WTC11 (cell line): Measurements from ENCODE around the gene ABCD4. TPM values are rescaled to one million over a fixed set of nuclear protein-coding genes. Genes with fewer than 3 reads are reported as not detected.
A peak's percentile ranks its signal among the peaks of the same experiment; 100 is the strongest.

Experiments
- ATAC-seq: fragments of 200-7000 bp; cut with Tn5 transposase; 2 replicates; pipeline ENCODE4 v1.10.0; 2021; ENCODE audit warnings: mild to moderate bottlenecking, moderate library complexity
- CTCF ChIA-PET: fragments of 300-600 bp; sonication (Branson Sonifier 250); formaldehyde crosslinking; loops from one replicate; lab custom pipeline; 2021; ENCODE audit warnings: antibody characterized with exemption; lab: Charles Lee
- POLR2A ChIA-PET: fragments of 350-600 bp; sonication (Branson Sonifier 250); formaldehyde crosslinking; loops from one replicate; lab custom pipeline; 2021; ENCODE audit warnings: antibody characterized with exemption; lab: Charles Lee
- DNase-seq: peaks from one replicate; pipeline ENCODE4 v3.0.0; 2021; ENCODE audit warnings: low spot score
- H3K27ac Mint-ChIP-seq: 2 replicates; pipeline ENCODE4 v1.8.0; 2021; ENCODE audit warnings: mixed read lengths
- H3K27me3 Mint-ChIP-seq: 2 replicates; pipeline ENCODE4 v1.8.0; 2021; ENCODE audit warnings: low read depth, mild to moderate bottlenecking, moderate library complexity, mixed read lengths
- H3K36me3 Mint-ChIP-seq: 2 replicates; pipeline ENCODE4 v1.8.0; 2021; ENCODE audit warnings: mixed read lengths
- H3K4me1 Mint-ChIP-seq: 2 replicates; pipeline ENCODE4 v1.8.0; 2022; ENCODE audit warnings: mixed read lengths
- H3K4me3 Mint-ChIP-seq: 2 replicates; pipeline ENCODE4 v1.8.0; 2021; ENCODE audit warnings: mild to moderate bottlenecking, moderate library complexity, mixed read lengths
- H3K9me3 Mint-ChIP-seq: 2 replicates; pipeline ENCODE4 v1.8.0; 2021; ENCODE audit warnings: mixed read lengths
- FOXJ3 ChIP-seq: sonication (generic); formaldehyde crosslinking; IDR thresholded peaks from 2 replicates; pipeline ENCODE4 v1.9.0; 2021; ENCODE audit warnings: missing genetic modification reagents, mild to moderate bottlenecking, borderline replicate concordance
- FOXK1 ChIP-seq: sonication (generic); formaldehyde crosslinking; IDR thresholded peaks from 2 replicates; pipeline ENCODE4 v1.8.0; 2022; ENCODE audit warnings: mild to moderate bottlenecking, moderate library complexity, missing genetic modification reagents
- HMGA2 ChIP-seq: fragments of 250-450 bp; sonication (Bioruptor Pico); IDR thresholded peaks from 2 replicates; pipeline ENCODE4 v1.4.0; 2021; ENCODE audit warnings: mild to moderate bottlenecking, moderate library complexity
- JAZF1 ChIP-seq: fragments of 250-450 bp; sonication (Bioruptor Pico); IDR thresholded peaks from 2 replicates; pipeline ENCODE4 v1.9.0; 2021; ENCODE audit warnings: moderate library complexity, mild to moderate bottlenecking, inconsistent platforms
- MYBL2 ChIP-seq: sonication (generic); formaldehyde crosslinking; IDR thresholded peaks from 2 replicates; pipeline ENCODE4 v1.8.1; 2023; ENCODE audit warnings: mild to moderate bottlenecking, moderate library complexity, missing genetic modification reagents
- NFATC4 ChIP-seq: fragments of 250-450 bp; sonication (Bioruptor Pico); IDR thresholded peaks from 2 replicates; pipeline ENCODE4 v1.9.0; 2021; ENCODE audit warnings: mild to moderate bottlenecking
- NFYB ChIP-seq: sonication (generic); formaldehyde crosslinking; conservative IDR thresholded peaks from 2 replicates; pipeline ENCODE4 v1.8.0; 2022; ENCODE audit warnings: low read depth, missing genetic modification reagents
- NR3C1 ChIP-seq: sonication (generic); formaldehyde crosslinking; conservative IDR thresholded peaks from 2 replicates; pipeline ENCODE4 v1.8.1; 2023; ENCODE audit warnings: low read depth, mild to moderate bottlenecking, missing genetic modification reagents
- RORB ChIP-seq: fragments of 250-450 bp; sonication (Bioruptor Pico); IDR thresholded peaks from 2 replicates; pipeline ENCODE4 v1.9.0; 2021; ENCODE audit warnings: mild to moderate bottlenecking
- SMAD3 ChIP-seq: sonication (generic); formaldehyde crosslinking; IDR thresholded peaks from 2 replicates; pipeline ENCODE4 v1.8.0; 2022; ENCODE audit warnings: missing genetic modification reagents, mild to moderate bottlenecking, borderline replicate concordance
- SP1 ChIP-seq: sonication (generic); formaldehyde crosslinking; conservative IDR thresholded peaks from 2 replicates; pipeline ENCODE4 v1.8.1; 2022; ENCODE audit warnings: missing genetic modification reagents
- TEAD4 ChIP-seq: sonication (generic); formaldehyde crosslinking; IDR thresholded peaks from 2 replicates; pipeline ENCODE4 v1.8.0; 2022; ENCODE audit warnings: mild to moderate bottlenecking, missing genetic modification reagents
- ZNF219 ChIP-seq: sonication (generic); formaldehyde crosslinking; IDR thresholded peaks from 2 replicates; pipeline ENCODE4 v1.8.0; 2023; ENCODE audit warnings: missing genetic modification reagents, mild to moderate bottlenecking, borderline replicate concordance
- ZNF232 ChIP-seq: sonication (generic); formaldehyde crosslinking; IDR thresholded peaks from 2 replicates; pipeline ENCODE4 v1.8.0; 2022; ENCODE audit warnings: mild to moderate bottlenecking, missing genetic modification reagents
- ZNF423 ChIP-seq: fragments of 250-450 bp; sonication (Bioruptor Pico); IDR thresholded peaks from 2 replicates; pipeline ENCODE4 v2.1.2; 2022; ENCODE audit warnings: mild to moderate bottlenecking, moderate library complexity
- total RNA-seq: library from RNA; stranded (reverse); gene quantifications from 3 replicates; pipeline ENCODE4 v1.2.3, GENCODE V29; 2021
- TF ChIP-seq, protein P1 (sequence below): sonication (generic); formaldehyde crosslinking; conservative IDR thresholded peaks from 2 replicates; pipeline ENCODE4 v1.8.1; 2023; ENCODE audit warnings: mild to moderate bottlenecking, low read depth, missing genetic modification reagents, moderate library complexity
- TF ChIP-seq, protein P2 (sequence below): sonication (generic); formaldehyde crosslinking; IDR thresholded peaks from 2 replicates; pipeline ENCODE4 v1.8.1; 2023; ENCODE audit warnings: mild to moderate bottlenecking, missing genetic modification reagents, moderate library complexity
- TF ChIP-seq, protein P3 (sequence below): sonication (generic); formaldehyde crosslinking; conservative IDR thresholded peaks from 2 replicates; pipeline ENCODE4 v1.8.1; 2022; ENCODE audit warnings: mild to moderate bottlenecking, missing genetic modification reagents
- TF ChIP-seq, protein P4 (sequence below): sonication (generic); formaldehyde crosslinking; IDR thresholded peaks from 2 replicates; pipeline ENCODE4 v1.8.0; 2023; ENCODE audit warnings: mild to moderate bottlenecking, missing genetic modification reagents
- TF ChIP-seq, protein P5 (sequence below): fragments of 250-450 bp; sonication (Bioruptor Pico); IDR thresholded peaks from 2 replicates; pipeline ENCODE4 v1.9.0; 2021; ENCODE audit warnings: mild to moderate bottlenecking, borderline replicate concordance
- TF ChIP-seq, protein P6 (sequence below): fragments of 250-450 bp; sonication (Bioruptor Pico); IDR thresholded peaks from 2 replicates; pipeline ENCODE4 v1.9.0; 2021; ENCODE audit warnings: mild to moderate bottlenecking
- TF ChIP-seq, protein P7 (sequence below): fragments of 250-450 bp; sonication (Bioruptor Pico); IDR thresholded peaks from 2 replicates; pipeline ENCODE4 v2.1.2; 2022; ENCODE audit warnings: mild to moderate bottlenecking, moderate library complexity

Gene ABCD4
- total RNA-seq, 1 experiment from 2014 or later, result 90.2 TPM

DNA sequence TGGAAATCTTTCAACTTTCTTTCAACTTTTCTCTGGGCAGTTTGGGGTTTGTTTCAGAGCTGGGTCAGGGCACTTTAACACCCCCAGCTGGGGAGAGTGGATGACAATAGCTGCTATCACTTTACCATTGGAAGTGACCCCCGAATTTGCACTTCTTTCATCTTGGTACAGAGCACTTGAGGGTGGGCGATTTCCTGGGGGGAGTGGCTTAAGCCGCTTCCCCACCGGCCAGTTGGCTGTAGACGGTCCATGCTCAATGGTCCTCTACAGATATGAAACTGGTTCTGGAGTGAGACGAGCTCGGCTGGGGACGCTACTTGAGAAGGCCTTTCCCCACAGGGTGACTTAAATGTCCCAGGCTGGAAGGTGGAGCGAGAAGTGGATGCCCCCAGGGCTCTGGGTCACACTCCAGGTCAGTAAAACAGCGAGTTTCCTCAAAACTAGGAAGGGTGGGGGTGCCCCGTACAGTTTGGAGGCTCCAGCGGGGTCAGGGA is 45.6 kb upstream of the ABCD4 start, which contains the start of gene VRTN:
Gene VRTN (plus strand): TSS at position 231 of the 494 bp plus-strand sequence. CDS start 8,313 bp downstream, outside the sequence.
- Mint-ChIP-seq H3K36me3 (peaks cover 23% of the 10 kb centered on the region), H3K27ac (peak within 1 kb of the TSS; percentile 95), H3K4me1 (peaks cover 47% of the 10 kb centered on the region), H3K9me3 (no peaks in the 10 kb centered on the region), H3K4me3 (peak within 1 kb of the TSS; percentile 93), H3K27me3 (no peaks in the 10 kb centered on the region)
- ChIA-PET POLR2A (interaction anchor here (0.7 to 2.3 kb wide), 11 partner anchors 9 to 1205 kb away, joined by 3 to 59 read pairs (median 5); partner anchors contain the start of genes ABCD4, ISCA2 and NPC2), CTCF (interaction anchor here (0.6 to 5.0 kb wide), 14 partner anchors 9 to 655 kb away, joined by 3 to 32 read pairs (median 6); partner anchors contain the start of genes ABCD4, ISCA2 and NPC2)
- DNase-seq, result peak; percentile 39
- ATAC-seq, result peak; percentile 59
- TF ChIP-seq, protein P1, sequence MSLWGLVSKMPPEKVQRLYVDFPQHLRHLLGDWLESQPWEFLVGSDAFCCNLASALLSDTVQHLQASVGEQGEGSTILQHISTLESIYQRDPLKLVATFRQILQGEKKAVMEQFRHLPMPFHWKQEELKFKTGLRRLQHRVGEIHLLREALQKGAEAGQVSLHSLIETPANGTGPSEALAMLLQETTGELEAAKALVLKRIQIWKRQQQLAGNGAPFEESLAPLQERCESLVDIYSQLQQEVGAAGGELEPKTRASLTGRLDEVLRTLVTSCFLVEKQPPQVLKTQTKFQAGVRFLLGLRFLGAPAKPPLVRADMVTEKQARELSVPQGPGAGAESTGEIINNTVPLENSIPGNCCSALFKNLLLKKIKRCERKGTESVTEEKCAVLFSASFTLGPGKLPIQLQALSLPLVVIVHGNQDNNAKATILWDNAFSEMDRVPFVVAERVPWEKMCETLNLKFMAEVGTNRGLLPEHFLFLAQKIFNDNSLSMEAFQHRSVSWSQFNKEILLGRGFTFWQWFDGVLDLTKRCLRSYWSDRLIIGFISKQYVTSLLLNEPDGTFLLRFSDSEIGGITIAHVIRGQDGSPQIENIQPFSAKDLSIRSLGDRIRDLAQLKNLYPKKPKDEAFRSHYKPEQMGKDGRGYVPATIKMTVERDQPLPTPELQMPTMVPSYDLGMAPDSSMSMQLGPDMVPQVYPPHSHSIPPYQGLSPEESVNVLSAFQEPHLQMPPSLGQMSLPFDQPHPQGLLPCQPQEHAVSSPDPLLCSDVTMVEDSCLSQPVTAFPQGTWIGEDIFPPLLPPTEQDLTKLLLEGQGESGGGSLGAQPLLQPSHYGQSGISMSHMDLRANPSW (CRISPR knock-in tag), result no peak
- TF ChIP-seq NFYB (CRISPR knock-in tag) (0 out of 2 replicates have a peak, but pooled peaks have one; percentile 1), NR3C1 (no peak), NFATC4 (CRISPR knock-in tag) (no peak), ZNF423 (CRISPR knock-in tag) (no peak), FOXK1 (no peak; the same call in 1 of the 2 replicates), FOXJ3 (CRISPR knock-in tag) (no peak), JAZF1 (CRISPR knock-in tag) (no peak), SP1 (peak; percentile 42; the same call in 1 of the 2 replicates), TEAD4 (CRISPR knock-in tag) (no peak), SMAD3 (CRISPR knock-in tag) (peak; percentile 83; the same call in 1 of the 2 replicates), ZNF219 (no peak), ZNF232 (peak; percentile 77; the same call in 1 of the 2 replicates), HMGA2 (CRISPR knock-in tag) (no peak), RORB (CRISPR knock-in tag) (no peak), MYBL2 (CRISPR knock-in tag) (no peak)
- TF ChIP-seq, protein P2, sequence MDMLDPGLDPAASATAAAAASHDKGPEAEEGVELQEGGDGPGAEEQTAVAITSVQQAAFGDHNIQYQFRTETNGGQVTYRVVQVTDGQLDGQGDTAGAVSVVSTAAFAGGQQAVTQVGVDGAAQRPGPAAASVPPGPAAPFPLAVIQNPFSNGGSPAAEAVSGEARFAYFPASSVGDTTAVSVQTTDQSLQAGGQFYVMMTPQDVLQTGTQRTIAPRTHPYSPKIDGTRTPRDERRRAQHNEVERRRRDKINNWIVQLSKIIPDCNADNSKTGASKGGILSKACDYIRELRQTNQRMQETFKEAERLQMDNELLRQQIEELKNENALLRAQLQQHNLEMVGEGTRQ (CRISPR knock-in tag), result no peak
- TF ChIP-seq, protein P3, sequence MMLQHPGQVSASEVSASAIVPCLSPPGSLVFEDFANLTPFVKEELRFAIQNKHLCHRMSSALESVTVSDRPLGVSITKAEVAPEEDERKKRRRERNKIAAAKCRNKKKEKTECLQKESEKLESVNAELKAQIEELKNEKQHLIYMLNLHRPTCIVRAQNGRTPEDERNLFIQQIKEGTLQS (CRISPR knock-in tag), result no peak
- TF ChIP-seq, protein P4, sequence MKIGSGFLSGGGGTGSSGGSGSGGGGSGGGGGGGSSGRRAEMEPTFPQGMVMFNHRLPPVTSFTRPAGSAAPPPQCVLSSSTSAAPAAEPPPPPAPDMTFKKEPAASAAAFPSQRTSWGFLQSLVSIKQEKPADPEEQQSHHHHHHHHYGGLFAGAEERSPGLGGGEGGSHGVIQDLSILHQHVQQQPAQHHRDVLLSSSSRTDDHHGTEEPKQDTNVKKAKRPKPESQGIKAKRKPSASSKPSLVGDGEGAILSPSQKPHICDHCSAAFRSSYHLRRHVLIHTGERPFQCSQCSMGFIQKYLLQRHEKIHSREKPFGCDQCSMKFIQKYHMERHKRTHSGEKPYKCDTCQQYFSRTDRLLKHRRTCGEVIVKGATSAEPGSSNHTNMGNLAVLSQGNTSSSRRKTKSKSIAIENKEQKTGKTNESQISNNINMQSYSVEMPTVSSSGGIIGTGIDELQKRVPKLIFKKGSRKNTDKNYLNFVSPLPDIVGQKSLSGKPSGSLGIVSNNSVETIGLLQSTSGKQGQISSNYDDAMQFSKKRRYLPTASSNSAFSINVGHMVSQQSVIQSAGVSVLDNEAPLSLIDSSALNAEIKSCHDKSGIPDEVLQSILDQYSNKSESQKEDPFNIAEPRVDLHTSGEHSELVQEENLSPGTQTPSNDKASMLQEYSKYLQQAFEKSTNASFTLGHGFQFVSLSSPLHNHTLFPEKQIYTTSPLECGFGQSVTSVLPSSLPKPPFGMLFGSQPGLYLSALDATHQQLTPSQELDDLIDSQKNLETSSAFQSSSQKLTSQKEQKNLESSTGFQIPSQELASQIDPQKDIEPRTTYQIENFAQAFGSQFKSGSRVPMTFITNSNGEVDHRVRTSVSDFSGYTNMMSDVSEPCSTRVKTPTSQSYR (CRISPR knock-in tag), result peak; percentile 74; the same call in 1 of the 2 replicates
- TF ChIP-seq, protein P5, sequence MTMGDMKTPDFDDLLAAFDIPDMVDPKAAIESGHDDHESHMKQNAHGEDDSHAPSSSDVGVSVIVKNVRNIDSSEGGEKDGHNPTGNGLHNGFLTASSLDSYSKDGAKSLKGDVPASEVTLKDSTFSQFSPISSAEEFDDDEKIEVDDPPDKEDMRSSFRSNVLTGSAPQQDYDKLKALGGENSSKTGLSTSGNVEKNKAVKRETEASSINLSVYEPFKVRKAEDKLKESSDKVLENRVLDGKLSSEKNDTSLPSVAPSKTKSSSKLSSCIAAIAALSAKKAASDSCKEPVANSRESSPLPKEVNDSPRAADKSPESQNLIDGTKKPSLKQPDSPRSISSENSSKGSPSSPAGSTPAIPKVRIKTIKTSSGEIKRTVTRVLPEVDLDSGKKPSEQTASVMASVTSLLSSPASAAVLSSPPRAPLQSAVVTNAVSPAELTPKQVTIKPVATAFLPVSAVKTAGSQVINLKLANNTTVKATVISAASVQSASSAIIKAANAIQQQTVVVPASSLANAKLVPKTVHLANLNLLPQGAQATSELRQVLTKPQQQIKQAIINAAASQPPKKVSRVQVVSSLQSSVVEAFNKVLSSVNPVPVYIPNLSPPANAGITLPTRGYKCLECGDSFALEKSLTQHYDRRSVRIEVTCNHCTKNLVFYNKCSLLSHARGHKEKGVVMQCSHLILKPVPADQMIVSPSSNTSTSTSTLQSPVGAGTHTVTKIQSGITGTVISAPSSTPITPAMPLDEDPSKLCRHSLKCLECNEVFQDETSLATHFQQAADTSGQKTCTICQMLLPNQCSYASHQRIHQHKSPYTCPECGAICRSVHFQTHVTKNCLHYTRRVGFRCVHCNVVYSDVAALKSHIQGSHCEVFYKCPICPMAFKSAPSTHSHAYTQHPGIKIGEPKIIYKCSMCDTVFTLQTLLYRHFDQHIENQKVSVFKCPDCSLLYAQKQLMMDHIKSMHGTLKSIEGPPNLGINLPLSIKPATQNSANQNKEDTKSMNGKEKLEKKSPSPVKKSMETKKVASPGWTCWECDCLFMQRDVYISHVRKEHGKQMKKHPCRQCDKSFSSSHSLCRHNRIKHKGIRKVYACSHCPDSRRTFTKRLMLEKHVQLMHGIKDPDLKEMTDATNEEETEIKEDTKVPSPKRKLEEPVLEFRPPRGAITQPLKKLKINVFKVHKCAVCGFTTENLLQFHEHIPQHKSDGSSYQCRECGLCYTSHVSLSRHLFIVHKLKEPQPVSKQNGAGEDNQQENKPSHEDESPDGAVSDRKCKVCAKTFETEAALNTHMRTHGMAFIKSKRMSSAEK (CRISPR knock-in tag), result no peak
- TF ChIP-seq, protein P6, sequence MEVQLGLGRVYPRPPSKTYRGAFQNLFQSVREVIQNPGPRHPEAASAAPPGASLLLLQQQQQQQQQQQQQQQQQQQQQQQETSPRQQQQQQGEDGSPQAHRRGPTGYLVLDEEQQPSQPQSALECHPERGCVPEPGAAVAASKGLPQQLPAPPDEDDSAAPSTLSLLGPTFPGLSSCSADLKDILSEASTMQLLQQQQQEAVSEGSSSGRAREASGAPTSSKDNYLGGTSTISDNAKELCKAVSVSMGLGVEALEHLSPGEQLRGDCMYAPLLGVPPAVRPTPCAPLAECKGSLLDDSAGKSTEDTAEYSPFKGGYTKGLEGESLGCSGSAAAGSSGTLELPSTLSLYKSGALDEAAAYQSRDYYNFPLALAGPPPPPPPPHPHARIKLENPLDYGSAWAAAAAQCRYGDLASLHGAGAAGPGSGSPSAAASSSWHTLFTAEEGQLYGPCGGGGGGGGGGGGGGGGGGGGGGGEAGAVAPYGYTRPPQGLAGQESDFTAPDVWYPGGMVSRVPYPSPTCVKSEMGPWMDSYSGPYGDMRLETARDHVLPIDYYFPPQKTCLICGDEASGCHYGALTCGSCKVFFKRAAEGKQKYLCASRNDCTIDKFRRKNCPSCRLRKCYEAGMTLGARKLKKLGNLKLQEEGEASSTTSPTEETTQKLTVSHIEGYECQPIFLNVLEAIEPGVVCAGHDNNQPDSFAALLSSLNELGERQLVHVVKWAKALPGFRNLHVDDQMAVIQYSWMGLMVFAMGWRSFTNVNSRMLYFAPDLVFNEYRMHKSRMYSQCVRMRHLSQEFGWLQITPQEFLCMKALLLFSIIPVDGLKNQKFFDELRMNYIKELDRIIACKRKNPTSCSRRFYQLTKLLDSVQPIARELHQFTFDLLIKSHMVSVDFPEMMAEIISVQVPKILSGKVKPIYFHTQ (CRISPR knock-in tag), result no peak
- TF ChIP-seq, protein P7, sequence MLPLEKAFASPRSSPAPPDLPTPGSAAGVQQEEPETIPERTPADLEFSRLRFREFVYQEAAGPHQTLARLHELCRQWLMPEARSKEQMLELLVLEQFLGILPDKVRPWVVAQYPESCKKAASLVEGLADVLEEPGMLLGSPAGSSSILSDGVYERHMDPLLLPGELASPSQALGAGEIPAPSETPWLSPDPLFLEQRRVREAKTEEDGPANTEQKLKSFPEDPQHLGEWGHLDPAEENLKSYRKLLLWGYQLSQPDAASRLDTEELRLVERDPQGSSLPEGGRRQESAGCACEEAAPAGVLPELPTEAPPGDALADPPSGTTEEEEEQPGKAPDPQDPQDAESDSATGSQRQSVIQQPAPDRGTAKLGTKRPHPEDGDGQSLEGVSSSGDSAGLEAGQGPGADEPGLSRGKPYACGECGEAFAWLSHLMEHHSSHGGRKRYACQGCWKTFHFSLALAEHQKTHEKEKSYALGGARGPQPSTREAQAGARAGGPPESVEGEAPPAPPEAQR (CRISPR knock-in tag), result no peak
